Liver (tissue), 9 donors: Measurements from ENCODE around the gene ANKMY1. TPM values are rescaled to one million over a fixed set of nuclear protein-coding genes. Genes with fewer than 3 reads are reported as not detected.

ENCODE experiments used
- DNase-seq: peaks from one replicate; pipeline ENCODE4 v3.0.0-alpha.2; 2017; ENCODE audit warnings: low spot score
- H3K27ac ChIP-seq, 2 donors: one replicate each; pipeline ENCODE4 v1.7.0; 2013; ENCODE audit warnings: inconsistent platforms in 2 of 2, low read length in 2 of 2, control low read depth in 1 of 2, low read depth in 1 of 2, mild to moderate bottlenecking in 1 of 2
- H3K27me3 ChIP-seq, 4 donors: one replicate each; pipeline versions ENCODE4 v1.6.1 to v1.7.0; 2013; ENCODE audit warnings: low read length in 3 of 4, inconsistent platforms in 1 of 4, mild to moderate bottlenecking in 1 of 4, moderate library complexity in 1 of 4; ENCODE audit not compliant: control insufficient read depth in 4 of 4, insufficient read depth in 4 of 4
- H3K36me3 ChIP-seq, 4 donors: one replicate each; pipeline versions ENCODE4 v1.6.1 to v1.7.0; 2013; ENCODE audit warnings: low read length in 3 of 4, mild to moderate bottlenecking in 3 of 4, low read depth in 1 of 4, moderate library complexity in 1 of 4; ENCODE audit not compliant: control insufficient read depth in 4 of 4, insufficient read depth in 3 of 4
- H3K4me1 ChIP-seq, 4 donors: one replicate each; pipeline versions ENCODE4 v1.6.1 to v1.7.0; 2013; ENCODE audit warnings: low read length in 3 of 4, mild to moderate bottlenecking in 3 of 4, moderate library complexity in 1 of 4; ENCODE audit not compliant: control insufficient read depth in 4 of 4, insufficient read depth in 4 of 4
- H3K4me3 ChIP-seq, 3 donors: one replicate each; pipeline versions ENCODE4 v1.6.1 to v1.7.0; 2013; ENCODE audit warnings: low read length in 3 of 3, control low read depth in 1 of 3, low read depth in 1 of 3, mild to moderate bottlenecking in 1 of 3
- H3K9ac ChIP-seq, 2 donors: one replicate each; pipeline ENCODE4 v1.7.0; 2013; ENCODE audit warnings: low read length in 2 of 2, mild to moderate bottlenecking in 2 of 2, moderate library complexity in 2 of 2, control low read depth in 1 of 2, low read depth in 1 of 2
- H3K9me3 ChIP-seq, 4 donors: one replicate each; pipeline versions ENCODE4 v1.6.1 to v1.7.0; 2013; ENCODE audit warnings: low read length in 3 of 4; ENCODE audit not compliant: control insufficient read depth in 4 of 4
- EGR1 ChIP-seq, 2 donors: IDR thresholded peaks; 2 replicates each; pipeline ENCODE4 v1.6.1; 2016 to 2018; ENCODE audit warnings: antibody characterized with exemption in 2 of 2, low read depth in 2 of 2
- FOXA1 ChIP-seq: IDR thresholded peaks from 2 replicates; pipeline ENCODE4 v1.6.1; 2016; ENCODE audit warnings: antibody characterized with exemption
- FOXA2 ChIP-seq: IDR thresholded peaks from 2 replicates; pipeline ENCODE4 v1.6.1; 2016; ENCODE audit warnings: antibody characterized with exemption
- GABPA ChIP-seq, 2 donors: IDR thresholded peaks in 1 of 2; conservative IDR thresholded peaks in 1 of 2; 2 replicates each; pipeline ENCODE4 v1.6.1; 2016; ENCODE audit warnings: antibody characterized with exemption in 2 of 2, mild to moderate bottlenecking in 1 of 2, moderate library complexity in 1 of 2
- JUND ChIP-seq, 2 donors: IDR thresholded peaks; 2 replicates each; pipeline ENCODE4 v1.6.1; 2016; ENCODE audit warnings: antibody characterized with exemption in 2 of 2
- NR2F2 ChIP-seq: IDR thresholded peaks from 2 replicates; pipeline ENCODE4 v1.6.1; 2016; ENCODE audit warnings: antibody characterized with exemption
- RAD21 ChIP-seq, 2 donors: IDR thresholded peaks; 2 replicates each; pipeline ENCODE4 v1.6.1; 2016; ENCODE audit warnings: antibody characterized with exemption in 2 of 2, mild to moderate bottlenecking in 2 of 2
- REST ChIP-seq: IDR thresholded peaks from 2 replicates; pipeline ENCODE4 v1.6.1; 2016; ENCODE audit warnings: antibody characterized with exemption, mild to moderate bottlenecking
- RXRA ChIP-seq, 2 donors: IDR thresholded peaks; 2 replicates each; pipeline ENCODE4 v1.6.1; 2017 to 2018; ENCODE audit warnings: antibody characterized with exemption in 2 of 2, mild to moderate bottlenecking in 1 of 2
- TAF1 ChIP-seq: conservative IDR thresholded peaks from 2 replicates; pipeline ENCODE4 v1.6.1; 2016; ENCODE audit warnings: antibody characterized with exemption, mild to moderate bottlenecking
- ZBTB33 ChIP-seq: IDR thresholded peaks from 2 replicates; pipeline ENCODE4 v1.6.1; 2016; ENCODE audit warnings: antibody characterized with exemption
- WGBS: extraction: QIAGEN DNeasy Blood & Tissue Kit; methylation state at CpG from one replicate; pipeline ENCODE4 v1.1.7; 2013; 5-methylcytosine and 5-hydroxymethylcytosine counted together
- polyA plus RNA-seq, 2 donors: library from polyadenylated mRNA; stranded (reverse) in 1 of 2; unstranded in 1 of 2; fragments of 200-250 nt in 1 of 2; fragments of >200 nt in 1 of 2; fragmentation: Nextera tagmentation in 1 of 2; extraction: Ambion mirVana in 1 of 2; gene quantifications; one replicate each; pipeline versions ENCODE4 v1.2.1 to v1.2.3, GENCODE V29; 2013 to 2015
- total RNA-seq, 2 donors: library from RNA; depleted of rRNA; stranded (reverse); fragments of >200 nt; gene quantifications; one replicate each; pipeline ENCODE4 v1.2.3, GENCODE V29; 2014
- TF ChIP-seq, protein P1 (sequence below): fragments of 150-350 bp; IDR thresholded peaks from 2 replicates; pipeline ENCODE4 v1.5.1; 2017; ENCODE audit warnings: improper control_type of control experiment, low read depth, low read length; ENCODE audit not compliant: missing input control
- TF ChIP-seq, protein P2 (sequence below): IDR thresholded peaks from 2 replicates; pipeline ENCODE4 v1.6.1; 2016; ENCODE audit warnings: antibody characterized with exemption
- donor health status: healthy.
- donor health status: healthy.
- donor health status: healthy.
- donor health status: healthy.
- donor health status: healthy.

ANKMY1 gene
- total and polyA plus RNA-seq, 4 donors, result 2.5 to 12.8 (median 4.2) TPM

DNA sequence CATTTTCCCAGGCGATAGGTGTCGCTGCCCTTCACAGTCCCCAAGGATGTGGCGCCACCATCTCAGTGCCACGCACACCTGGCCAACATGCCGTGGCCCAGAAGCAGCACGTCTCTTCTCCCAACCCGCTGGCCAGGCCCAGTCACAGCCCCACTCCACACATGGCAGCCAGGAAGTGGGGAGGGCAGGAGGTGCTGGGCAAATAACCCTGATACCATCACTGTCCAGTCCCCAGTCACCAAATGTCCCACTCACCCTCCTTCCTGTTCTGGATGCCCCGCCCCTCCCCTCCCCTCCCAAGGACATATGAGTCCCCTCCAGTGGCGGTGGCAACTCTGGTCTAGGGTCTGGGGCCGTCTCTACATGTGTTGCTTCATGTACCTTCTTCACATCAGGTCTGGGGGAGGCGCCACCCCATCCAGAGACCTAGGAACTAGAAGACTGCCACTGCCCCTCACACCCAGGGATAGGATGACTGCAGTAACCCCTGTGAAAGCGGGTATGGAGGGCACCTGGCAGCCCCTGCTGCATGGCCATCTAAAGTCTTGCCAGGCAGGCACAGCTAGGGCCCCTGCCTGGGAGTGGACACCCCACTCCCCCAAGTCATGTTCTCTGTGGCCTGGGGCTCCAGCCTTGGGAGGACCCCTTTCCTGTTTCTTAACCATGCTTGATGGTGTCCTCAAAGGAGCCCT, 21.4 kb upstream of the ANKMY1 start (continued):
- TF ChIP-seq REST (no peak), TAF1 (no peak), EGR1 (IDR thresholded peaks at IDR 0.05; ENCODE audit: low read depth in 2 of 2) (no peak), NR2F2 (no peak), RXRA (IDR thresholded peaks at IDR 0.05) (no peak), FOXA2 (no peak)
- TF ChIP-seq, protein P1, sequence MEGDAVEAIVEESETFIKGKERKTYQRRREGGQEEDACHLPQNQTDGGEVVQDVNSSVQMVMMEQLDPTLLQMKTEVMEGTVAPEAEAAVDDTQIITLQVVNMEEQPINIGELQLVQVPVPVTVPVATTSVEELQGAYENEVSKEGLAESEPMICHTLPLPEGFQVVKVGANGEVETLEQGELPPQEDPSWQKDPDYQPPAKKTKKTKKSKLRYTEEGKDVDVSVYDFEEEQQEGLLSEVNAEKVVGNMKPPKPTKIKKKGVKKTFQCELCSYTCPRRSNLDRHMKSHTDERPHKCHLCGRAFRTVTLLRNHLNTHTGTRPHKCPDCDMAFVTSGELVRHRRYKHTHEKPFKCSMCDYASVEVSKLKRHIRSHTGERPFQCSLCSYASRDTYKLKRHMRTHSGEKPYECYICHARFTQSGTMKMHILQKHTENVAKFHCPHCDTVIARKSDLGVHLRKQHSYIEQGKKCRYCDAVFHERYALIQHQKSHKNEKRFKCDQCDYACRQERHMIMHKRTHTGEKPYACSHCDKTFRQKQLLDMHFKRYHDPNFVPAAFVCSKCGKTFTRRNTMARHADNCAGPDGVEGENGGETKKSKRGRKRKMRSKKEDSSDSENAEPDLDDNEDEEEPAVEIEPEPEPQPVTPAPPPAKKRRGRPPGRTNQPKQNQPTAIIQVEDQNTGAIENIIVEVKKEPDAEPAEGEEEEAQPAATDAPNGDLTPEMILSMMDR, result no peak

DNA sequence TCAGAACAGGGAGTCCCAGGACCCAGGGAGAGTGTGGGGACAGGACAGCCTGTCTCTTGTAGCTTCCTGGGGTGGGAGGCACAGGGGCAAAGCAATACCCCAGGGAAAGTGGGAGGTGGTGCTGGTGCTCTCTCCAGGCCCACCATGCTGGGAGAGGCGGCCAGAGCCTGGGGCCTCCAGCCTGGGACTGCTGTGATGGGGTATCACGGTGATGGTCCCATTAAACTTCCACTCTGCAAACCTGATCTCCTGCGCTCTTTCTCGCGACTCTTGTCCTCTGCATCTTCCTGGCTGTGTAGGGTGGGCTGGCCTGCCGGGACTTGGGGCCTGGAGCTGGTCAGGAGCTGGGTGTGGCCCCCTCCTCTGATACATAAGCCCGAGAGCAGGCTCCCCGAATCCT, 20.7 kb upstream of the ANKMY1 start:
- WGBS, result 92% methylated on average over 8 of the region's 8 CpGs
- Histone ChIP-seq H3K4me3 (no peak overlapping the region), H3K36me3 (peaks cover 0 to 45% (median 3%) of the 10 kb centered on the region in 4 donors), H3K9ac (no peak overlapping the region), H3K27ac (no peak overlapping the region), H3K27me3 (no peaks in the 10 kb centered on the region), H3K9me3 (no peaks in the 10 kb centered on the region), H3K4me1 (peaks cover 9 to 25% (median 21%) of the 10 kb centered on the region in 4 donors)
- no peak for DNase-seq
- TF ChIP-seq FOXA2 (no peak), RAD21 (IDR thresholded peaks at IDR 0.05) (no peak), JUND (IDR thresholded peaks at IDR 0.05) (no peak), ZBTB33 (no peak), RXRA (IDR thresholded peaks at IDR 0.05) (no peak), FOXA1 (no peak), GABPA (IDR thresholded peaks at IDR 0.05 in 1 of 2, conservative IDR thresholded peaks at IDR 0.05 in 1 of 2) (no peak), NR2F2 (no peak), TAF1 (no peak)
- TF ChIP-seq, protein P2, sequence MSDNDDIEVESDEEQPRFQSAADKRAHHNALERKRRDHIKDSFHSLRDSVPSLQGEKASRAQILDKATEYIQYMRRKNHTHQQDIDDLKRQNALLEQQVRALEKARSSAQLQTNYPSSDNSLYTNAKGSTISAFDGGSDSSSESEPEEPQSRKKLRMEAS, result no peak
